Measurements from ENCODE around the gene CFAP161. TPM values are rescaled to one million over a fixed set of nuclear protein-coding genes. Genes with fewer than 3 reads are reported as not detected.
A peak's percentile ranks its signal among the peaks of the same experiment; 100 is the strongest.
"Not testable (repeated sequence)": the region's sequence is repeated elsewhere in the genome, so short reads cannot be mapped to it uniquely, and the experiment has no call there.

Gene CFAP161
- total RNA-seq, 1 donor from 2014 or later = 0.25 TPM

DNA sequence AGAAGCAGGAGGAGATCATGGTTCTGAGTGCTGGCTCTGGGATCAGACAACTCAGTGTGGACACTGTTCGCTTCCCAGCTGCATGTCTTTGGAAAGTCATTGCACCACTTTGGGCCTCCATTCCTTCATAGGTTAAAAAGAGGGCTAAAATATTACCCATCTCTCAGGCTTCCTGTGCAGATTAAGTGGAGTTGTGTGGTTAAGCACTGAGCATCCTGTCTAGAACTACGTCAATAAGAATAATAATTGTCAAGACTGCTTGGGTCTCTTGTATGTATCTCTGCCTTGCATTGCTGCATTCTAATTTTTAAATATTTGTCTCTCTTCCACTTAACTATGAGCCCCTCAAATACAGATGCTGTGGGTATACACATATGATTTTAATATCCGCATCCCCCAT lies 22.3 kb downstream of the CFAP161 start:
- ATAC-seq = no peak
- DNase-seq (ENCODE audit: low spot score) = no peak

DNA sequence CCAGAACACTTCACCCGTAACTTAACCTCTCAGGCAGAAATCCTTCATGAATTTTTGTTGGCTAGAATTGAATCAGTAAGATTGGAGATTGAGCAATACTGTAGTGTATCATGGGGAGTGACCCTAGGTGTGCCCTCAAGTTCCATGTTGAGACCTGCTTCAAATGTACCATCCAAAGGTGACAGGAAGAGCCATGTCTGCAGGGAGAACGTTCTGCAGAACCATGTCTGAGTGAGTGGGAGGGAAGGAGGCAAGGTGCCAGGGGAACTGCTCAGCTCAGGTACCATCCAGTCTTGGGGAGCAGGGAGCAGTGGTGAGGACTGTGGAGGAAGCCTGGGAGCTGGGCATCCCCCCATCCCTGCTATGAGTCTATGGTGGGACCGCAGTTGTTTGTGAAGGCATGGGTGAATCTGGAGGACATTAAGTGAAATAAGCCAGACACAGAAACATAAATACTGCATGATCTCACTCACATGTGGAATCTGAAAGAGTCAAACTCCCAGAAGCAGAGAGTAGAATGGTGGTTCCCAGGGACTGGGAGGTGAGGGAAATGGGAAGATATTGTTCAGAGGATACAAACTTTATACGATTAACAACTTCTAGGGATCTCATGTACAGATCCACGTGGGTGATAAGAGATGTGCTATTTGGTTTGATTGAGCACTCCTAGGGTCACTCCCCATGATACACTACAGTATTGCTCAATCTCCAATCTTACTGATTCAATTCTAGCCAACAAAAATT lies 23.3 kb downstream of the CFAP161 start:
- DNase-seq (ENCODE audit: low spot score) (no peak), ATAC-seq (peak; percentile 13)

DNA sequence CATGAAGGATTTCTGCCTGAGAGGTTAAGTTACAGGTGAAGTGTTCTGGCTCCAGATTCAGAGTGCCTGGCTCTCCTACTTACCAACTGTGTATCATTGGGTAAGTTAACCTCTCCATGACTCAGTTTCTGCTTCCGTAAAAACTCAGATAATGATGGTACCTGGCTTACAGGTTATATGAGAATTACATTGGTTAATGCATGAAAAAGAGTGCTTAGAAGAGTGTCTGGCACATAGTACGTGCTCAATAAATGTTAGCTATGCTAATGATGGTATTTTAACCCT lies 23.8 kb downstream of the CFAP161 start:
- ATAC-seq (no peak), DNase-seq (ENCODE audit: low spot score) (no peak)

DNA sequence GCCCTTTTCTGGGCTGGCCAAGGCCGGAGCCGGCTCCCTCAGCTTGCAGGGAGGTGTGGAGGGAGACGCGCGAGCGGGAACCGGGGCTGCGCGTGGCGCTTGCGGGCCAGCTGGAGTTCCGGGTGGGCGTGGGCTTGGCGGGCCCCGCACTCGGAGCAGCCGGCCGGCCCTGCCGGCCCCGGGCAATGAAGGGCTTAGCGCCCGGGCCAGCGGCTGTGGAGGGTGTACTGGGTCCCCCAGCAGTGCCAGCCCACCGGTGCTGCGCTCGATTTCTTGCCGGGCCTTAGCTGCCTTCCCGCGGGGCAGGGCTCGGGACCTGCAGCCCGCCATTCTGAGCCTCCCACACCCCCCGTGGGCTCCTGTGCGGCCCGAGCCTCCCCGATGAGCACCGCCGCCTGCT lies 24.5 kb downstream of the CFAP161 start:
- DNase-seq (ENCODE audit: low spot score); ATAC-seq: not testable (repeated sequence)

DNA sequence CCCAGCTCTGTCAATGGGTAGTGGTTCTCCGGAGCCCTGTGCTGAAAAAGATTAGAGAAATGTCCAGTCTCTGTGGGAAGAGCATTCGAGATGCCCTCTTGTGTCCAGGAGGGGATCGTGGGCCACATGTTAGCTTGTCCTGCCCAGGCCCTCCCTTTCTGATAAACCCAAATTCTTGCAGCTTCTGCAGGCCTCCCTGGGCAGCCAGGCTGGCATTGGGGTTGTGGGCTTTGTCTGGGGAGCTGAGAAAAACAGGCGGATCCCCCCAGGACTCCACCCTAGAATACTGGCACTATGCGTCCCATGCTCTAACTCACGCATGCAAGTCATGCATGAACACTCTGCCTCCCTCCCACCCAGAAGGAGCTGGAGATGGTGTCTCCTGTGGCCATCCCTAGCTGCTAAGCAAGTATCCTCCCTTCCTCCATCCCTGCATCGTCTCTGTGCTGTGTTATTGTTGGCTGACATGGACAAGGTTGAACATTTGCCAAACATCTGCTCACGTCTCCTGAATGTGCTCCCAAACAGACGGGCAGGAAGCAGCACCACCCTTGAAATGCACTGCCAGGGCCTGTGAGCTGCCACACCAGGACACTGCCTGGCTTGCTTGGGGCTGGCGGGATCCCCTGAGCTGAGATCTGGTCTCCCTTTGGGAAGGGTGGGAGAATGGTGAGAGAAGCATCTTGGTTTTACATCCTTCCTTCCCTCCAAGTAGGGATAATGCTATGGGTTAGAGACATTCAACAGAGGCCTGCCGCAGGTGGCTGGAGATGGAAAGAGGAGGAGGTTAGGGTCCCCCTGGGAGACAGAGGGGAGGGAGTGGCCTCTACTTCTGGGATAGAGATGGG lies 26.5 kb downstream of the CFAP161 start:
- no peak for ATAC-seq

DNA sequence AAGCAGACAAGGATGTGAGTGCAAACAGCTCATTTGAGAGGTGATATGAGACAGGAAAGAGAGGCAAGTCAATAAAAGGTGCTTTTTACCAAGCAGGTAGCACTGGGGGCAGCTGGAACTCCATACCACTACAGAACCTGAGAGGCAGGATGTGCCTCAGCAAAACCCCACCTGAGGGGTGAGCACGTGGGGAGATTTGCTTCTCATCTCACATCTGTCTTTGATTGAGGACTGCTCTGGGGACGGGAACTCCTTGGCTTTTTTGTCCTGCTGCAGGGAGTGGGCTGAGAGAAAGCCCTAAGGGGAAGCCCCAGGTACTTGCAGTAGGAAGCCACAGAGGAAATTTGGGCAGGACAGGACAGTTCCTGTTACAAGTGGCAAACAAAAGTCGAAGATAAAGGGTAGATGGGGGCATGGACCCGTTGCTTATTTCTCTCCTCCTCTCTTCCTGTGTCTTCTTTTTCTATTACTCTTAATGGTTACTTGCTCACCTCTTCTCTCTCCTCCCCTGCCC lies 27.1 kb downstream of the CFAP161 start:
- ATAC-seq = no peak

More for the DNA sequence above, 26.5 kb downstream of the CFAP161 start:
- DNase-seq (ENCODE audit: low spot score) = no peak

DNA sequence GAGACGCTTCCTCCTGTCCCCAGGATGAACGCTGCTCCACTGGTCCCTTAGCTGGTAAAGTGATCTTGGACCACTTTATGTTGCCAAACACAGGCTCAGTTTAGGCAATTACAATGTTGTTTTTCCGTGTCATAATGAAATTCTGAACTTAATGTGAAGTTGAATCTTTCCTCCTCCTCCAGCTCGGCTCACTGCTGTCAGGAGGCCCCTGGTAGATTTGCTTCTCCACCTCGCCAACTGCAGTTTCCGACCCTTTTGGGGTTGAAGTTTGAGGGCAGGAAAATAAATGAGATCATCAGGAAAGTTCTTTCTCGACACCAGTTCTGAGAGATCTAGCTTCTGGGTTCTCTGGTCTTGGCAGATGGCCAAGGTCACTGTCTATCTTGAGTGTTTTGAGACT lies 27.8 kb downstream of the CFAP161 start:
- DNase-seq (ENCODE audit: low spot score) (no peak), ATAC-seq (no peak)

More for the DNA sequence above, 27.1 kb downstream of the CFAP161 start:
- DNase-seq (ENCODE audit: low spot score) = no peak

DNA sequence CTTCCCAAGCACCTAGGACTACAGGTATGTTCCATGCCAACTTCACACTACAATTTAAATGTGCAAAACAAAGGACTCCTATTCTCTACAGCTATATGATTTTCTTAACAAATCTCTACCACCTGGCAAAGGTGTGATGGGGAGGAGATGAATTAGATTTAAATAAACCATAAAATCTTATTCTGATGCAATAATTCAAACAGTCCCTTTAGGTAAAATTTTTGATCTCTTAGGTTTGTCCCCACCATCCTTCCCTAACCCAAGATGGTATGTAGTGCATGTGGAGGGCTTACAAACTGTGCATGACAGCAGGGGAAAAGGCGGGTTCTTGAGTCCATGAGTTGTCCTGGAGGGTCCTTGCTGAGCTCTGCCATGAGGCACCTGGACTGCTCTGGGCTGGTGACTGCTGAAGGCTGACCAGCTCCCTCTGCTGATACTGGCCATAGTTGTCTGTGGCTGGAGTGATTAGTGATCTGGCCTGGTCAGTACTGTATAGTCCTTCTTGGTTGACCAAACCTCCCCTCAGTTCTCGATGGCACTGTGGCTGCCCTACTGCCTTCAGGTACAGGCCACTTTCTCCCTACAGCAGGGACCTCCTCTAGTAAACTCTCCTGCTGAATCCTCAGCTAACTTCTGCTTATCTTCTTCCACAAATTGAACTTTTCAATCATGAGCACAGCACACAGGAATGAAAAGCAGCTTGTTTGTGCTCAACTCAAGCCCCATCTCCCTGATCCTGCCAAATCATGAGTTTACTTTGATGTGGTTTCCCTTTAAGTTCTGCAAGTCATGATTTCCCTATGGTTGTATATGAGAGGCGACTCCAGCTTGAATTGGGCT lies 30.1 kb downstream of the CFAP161 start:
- ATAC-seq = peak; percentile 63
- DNase-seq (ENCODE audit: low spot score) = no peak

DNA sequence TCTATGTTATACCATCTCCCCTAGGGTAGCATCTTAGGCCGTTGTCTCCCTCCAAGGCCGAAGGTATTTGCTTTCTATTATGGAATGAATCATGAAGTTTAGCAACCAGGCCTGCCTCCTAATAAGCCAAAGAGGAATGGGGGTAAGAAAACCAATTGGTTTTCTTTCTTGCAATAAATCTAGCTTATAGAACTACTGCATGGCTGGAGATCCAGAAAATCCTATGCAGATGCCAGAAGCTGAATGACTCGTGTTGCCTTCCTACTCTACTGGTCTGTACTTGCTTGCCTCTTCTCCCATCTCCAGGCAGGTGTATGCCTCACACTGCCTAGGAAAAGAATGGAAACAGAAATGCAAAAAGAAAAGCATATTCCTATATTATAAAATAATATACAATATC lies 31.5 kb downstream of the CFAP161 start:
- ATAC-seq = no peak
- DNase-seq (ENCODE audit: low spot score) = no peak

DNA sequence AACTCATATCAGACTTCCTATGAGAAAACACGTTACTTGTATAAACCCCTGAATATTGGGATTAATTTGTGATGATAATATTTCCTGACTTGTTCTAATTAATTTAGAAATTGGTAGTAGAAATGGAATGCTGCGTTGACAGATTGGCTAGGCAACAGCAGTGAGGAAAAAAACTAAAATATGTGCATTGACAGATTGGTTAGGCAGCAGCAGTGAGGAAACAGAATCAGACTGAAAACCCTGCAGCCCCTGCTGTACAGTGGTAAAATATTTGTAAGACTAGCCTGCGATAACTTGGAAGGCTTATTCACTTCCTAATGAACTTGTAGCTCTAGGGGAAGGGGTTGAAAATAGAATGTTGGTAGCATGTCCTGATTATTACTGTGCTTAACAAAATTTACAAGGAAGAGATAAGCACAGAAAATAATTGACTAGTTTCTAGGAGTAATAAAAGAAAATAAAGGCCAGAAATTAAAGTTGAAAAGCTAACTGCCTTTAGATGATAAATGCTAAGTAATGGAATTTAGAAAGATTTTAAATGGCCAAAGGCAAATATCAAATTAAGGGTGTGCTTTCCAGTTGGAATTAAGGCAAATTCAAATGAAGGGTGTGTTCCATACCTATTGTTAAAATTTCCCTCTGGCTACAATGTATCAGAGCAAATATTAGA lies 32.7 kb downstream of the CFAP161 start:
- no peak for ATAC-seq
- no peak for DNase-seq (ENCODE audit: low spot score)

DNA sequence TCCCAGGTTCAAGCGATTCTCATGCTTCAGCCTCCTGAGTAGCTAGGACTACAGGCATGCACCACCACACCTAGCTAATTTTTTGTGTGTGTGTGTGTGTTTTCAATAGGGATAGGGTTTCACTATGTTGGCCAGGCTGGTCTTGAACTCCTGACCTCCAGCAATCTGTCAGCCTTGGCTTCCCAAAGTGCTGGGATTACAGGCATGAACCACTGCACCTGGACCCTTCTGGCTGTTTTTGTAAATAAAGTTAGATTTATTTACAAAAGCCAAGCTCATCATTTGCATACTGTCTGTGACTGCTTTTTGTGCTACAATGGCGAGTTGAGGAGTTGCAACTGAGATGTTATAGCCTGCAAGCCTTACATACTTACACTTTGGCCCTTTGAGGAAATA lies 34.1 kb downstream of the CFAP161 start:
- ATAC-seq (no peak), DNase-seq (ENCODE audit: low spot score) (no peak)

DNA sequence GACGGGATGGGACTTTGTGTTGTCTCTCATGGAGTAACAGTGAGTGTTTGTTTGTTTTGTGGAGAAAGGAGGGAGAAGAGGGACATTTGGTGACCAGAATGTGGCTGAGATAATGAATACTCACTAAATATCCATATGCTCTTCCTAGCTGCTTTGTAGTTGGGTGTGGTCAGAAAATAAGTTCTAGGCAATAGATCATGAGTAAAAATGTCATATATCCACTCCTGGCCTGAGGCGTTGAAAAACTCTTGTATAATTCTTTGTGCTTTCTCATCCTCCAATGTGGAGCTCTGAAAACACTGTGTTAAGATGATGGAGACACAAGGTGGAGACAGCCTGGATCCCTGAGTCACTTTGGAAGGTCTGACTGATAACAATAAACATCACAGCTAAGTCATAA lies 34.6 kb downstream of the CFAP161 start:
- ATAC-seq = no peak
- no peak for DNase-seq (ENCODE audit: low spot score)

DNA sequence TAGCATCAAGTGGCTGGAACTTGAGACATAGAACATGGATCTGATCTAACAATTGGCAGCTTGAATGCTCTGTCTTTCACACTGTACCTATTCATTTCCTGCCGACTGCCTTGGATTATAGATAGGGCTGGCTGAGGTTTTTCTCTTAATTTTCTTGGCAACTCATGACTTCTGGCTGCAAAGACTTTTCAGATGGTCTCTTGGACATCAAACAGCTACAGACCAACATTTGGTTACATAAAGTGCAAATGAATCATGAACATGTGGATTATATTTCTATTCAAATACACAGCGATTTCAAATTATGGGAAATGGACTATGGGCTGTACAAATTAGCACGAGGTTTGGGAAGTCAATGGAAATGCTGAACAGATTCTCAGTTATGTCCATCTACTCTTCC lies 36.4 kb downstream of the CFAP161 start:
- no peak for ATAC-seq
- DNase-seq (ENCODE audit: low spot score) = no peak

DNA sequence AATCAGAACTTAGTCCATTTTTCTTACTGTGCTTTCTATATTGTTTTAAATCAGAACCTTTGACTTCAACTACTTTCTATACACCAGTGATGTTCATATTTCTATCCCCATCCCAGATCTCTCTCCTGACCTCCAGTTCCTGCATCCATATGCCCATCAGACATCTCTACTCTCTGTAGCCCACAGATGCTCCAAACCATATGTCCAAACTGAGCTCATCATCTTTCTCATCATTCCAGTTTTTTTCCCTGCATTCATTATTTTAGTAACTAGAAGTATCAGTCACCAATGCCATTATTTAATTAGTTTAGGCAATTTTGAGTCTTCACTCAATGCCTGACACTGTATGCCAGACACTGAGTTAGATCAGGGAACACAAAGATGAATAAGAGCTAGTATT lies 37.2 kb downstream of the CFAP161 start:
- ATAC-seq (no peak), DNase-seq (ENCODE audit: low spot score) (no peak)

DNA sequence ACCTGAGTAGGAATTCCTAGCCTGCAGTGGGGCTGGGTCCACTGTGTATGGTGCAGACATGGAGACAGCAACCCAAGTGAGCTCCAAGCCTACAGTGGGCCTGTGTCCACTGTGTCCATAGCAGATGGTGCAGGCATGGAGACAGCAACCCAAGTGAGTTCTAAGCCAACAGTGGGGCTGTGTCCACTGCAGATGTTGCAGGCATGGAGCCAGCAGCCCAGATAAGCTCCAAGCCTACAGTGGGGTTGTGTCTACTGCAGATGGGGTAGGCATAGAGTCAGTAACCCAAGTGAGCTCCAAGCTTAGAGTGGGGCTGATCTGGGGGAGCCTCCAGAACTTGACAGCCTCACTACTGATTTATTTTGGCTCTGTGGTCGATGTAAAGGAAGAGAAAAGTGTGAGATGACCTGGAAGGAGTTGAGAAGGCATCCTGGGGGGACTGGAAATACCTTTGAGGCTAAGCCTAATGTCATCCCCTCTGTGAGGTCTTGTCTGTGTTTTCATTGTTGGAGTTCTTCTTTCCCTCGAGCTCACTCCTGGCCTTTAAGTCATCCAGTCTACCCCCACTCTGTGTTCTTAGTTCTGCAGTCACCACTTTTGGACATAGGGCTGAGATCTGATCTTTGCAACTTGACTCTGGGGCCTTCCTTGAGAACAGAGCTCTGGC lies 40.2 kb downstream of the CFAP161 start:
- ATAC-seq (no peak), DNase-seq (ENCODE audit: low spot score) (no peak)

DNA sequence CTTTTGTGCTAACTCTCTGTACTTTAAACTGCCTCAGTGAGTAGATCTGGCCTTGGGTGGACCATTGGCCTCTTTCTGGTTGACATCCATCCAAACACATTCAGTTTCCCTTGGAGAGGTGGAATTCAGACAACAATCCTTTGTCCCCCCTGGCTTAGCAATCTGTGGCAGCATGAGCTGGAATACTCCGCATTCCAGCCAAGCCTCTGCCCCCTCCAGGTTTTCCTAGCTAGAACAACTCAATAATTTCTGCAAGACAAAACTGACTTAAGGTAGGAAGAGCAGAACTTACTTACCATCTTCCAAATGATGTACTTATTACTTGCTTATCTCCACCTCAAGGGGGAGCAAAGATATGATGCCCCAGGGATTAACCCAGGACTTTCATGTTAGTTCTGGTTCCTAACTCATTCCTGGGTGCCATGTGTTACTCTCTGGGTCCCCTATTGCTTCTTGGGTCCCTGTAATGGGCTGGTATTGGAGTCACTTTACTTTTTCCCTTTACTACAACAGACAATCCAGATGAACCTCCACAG lies 40.8 kb downstream of the CFAP161 start:
- DNase-seq (ENCODE audit: low spot score) = no peak
- no peak for ATAC-seq

DNA sequence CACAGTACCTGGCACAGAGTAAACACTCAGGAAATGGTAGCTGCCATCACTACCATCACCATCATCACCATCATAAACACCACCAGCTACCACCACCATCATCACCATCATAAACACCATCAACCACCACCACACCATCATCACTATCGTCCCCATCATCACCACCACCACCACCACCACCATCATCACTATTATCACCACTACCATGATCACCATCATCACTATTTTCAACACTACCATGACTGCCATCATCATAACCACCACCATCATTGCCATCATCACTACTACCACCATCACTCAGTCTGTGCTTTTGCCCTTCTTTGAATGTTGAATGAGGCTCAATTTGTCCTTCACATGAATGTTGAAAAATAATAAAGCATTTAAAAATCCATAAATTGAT lies 41.4 kb downstream of the CFAP161 start:
- ATAC-seq = no peak

DNA sequence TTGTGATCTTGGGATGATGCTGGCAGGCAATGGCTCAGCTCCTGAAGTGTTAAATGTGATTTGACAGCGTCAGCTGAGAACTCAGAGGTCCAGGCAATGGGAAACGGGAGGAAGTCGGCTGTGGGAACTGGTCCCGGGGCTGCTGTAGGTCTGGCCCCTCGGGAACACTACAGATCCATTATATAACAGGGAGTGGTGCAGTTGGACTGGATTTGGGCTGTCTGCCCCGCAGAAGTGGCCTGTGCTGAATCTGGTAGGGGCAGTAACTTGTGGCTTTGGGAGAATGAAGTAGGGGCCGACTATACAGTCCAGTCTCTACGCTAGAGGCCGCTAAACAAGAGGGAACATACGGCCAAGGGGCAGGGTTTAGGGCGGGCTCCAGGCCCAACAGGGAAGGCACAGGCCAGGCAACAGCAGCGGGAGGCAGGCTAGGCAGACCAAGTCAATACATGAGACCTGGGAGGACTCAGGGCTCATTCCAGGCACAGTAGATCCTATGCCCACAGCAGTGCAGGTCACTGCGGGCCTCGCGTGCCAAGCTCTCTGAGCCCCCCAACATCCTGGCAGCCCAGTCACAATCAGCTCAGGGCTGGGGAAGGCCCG lies 42.3 kb downstream of the CFAP161 start:
- ATAC-seq (no peak), DNase-seq (ENCODE audit: low spot score) (no peak)

More for the DNA sequence above, 41.4 kb downstream of the CFAP161 start:
- no peak for DNase-seq (ENCODE audit: low spot score)

DNA sequence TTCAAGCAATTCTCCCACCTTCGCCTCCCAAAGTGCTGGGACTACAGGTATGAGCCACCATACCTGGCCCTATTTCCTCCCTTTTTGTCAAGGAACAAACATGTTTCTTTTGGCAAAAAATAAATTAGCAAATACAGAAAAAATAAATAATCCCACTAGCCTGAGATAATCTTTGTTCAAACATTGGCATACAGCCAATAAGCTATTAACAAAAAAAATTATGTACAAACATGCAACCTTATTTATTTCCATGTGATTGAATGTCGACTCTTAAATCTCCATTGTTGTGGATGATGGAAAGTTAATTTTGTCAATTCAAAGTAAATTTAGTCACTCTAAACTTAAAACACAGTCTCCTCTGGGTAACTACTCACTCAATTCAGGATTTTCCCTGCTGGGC lies 44.3 kb downstream of the CFAP161 start:
- ATAC-seq (no peak), DNase-seq (ENCODE audit: low spot score) (no peak)

DNA sequence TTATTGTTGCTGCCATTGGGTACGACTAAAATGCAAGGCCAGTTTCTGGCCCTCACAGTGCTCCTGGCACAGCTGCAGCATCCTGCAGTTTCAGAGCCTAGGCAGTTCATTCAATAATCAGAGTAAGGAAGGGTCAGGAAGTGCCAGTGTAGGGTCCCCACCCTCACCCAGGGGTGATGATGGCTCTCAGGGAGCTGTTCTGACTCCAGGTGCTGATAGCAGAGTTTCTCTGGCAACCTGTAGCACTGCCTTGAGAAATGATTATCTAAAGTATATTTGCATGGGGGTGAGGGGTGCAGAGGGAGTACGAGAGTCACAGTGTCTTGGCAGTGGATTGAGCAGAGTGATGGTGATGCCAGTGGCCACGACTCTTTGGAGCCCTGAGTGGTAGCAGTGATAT lies 47.1 kb downstream of the CFAP161 start:
- no peak for DNase-seq (ENCODE audit: low spot score)
- ATAC-seq = no peak
